Testis (tissue), 5 donors: ENCODE measurements around the gene RASSF7. TPM values are rescaled to one million over a fixed set of nuclear protein-coding genes. Genes with fewer than 3 reads are reported as not detected.

ENCODE experiments used
- DNase-seq: peaks from one replicate; pipeline ENCODE4 v3.0.0-alpha.2; 2019
- H3K27ac ChIP-seq, 2 donors: fragments of 200-600 bp; sonication (generic); one replicate each; pipeline ENCODE4 v1.5.1; 2019
- H3K27me3 ChIP-seq: fragments of 200-600 bp; sonication (generic); one replicate; pipeline ENCODE4 v1.5.1; 2019
- H3K36me3 ChIP-seq: fragments of 200-600 bp; sonication (generic); one replicate; pipeline ENCODE4 v1.5.1; 2017; ENCODE audit warnings: low read depth; ENCODE audit errors: missing control alignments
- H3K4me1 ChIP-seq: fragments of 200-600 bp; sonication (generic); one replicate; pipeline ENCODE4 v1.5.1; 2019
- H3K4me3 ChIP-seq, 2 donors: fragments of 200-600 bp; sonication (generic); one replicate each; pipeline ENCODE4 v1.5.1; 2017 to 2019
- H3K9me3 ChIP-seq: fragments of 200-600 bp; sonication (generic); one replicate; pipeline ENCODE4 v1.5.1; 2017
- CTCF ChIP-seq, 3 experiments: fragments of 450-650 bp in 2 of 3; fragments of 200-600 bp in 1 of 3; sonication (generic) in 1 of 3; IDR thresholded peaks; one replicate each; pipeline ENCODE4 v1.5.1; 2016 to 2019; ENCODE audit warnings: antibody characterized with exemption in 3 of 3, mild to moderate bottlenecking in 2 of 3, moderate library complexity in 1 of 3
- POLR2A ChIP-seq: fragments of 450-650 bp; IDR thresholded peaks from one replicate; pipeline ENCODE4 v1.6.1; 2017; ENCODE audit warnings: antibody characterized with exemption, mild to moderate bottlenecking, moderate library complexity
- WGBS, 2 donors: methylation state at CpG; one replicate each; pipeline ENCODE4 v1.1.5; 2018; 5-methylcytosine and 5-hydroxymethylcytosine counted together
- intact Hi-C: fragments of 100-400 bp; cut with DNase I; formaldehyde crosslinking; loops from one replicate; pipeline ENCODE4 v1.15.1; 2023; ENCODE audit warnings: low total_unique reads
- long read RNA-seq, 2 donors: transcript quantifications; one replicate each; lab custom pipeline, GENCODE V29; 2026
- polyA plus RNA-seq: library from polyadenylated mRNA; stranded (reverse); fragments of 350-450 nt; fragmentation: Illumina TruSeq; extraction: RNeasy Lipid Tissue Mini Kit (QIAGEN cat#74804); gene quantifications from one replicate; pipeline ENCODE4 v1.2.3, GENCODE V29; 2014; ENCODE audit warnings: low read depth, low replicate concordance; ENCODE audit not compliant: insufficient read depth
- total RNA-seq, 2 donors: library from RNA; depleted of rRNA; stranded (reverse); fragments of >200 nt; gene quantifications; one replicate each; pipeline ENCODE4 v1.2.3, GENCODE V29; 2016

The RASSF7 gene, protein sequence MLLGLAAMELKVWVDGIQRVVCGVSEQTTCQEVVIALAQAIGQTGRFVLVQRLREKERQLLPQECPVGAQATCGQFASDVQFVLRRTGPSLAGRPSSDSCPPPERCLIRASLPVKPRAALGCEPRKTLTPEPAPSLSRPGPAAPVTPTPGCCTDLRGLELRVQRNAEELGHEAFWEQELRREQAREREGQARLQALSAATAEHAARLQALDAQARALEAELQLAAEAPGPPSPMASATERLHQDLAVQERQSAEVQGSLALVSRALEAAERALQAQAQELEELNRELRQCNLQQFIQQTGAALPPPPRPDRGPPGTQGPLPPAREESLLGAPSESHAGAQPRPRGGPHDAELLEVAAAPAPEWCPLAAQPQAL
- total RNA-seq = 10 to 100 TPM; 22.0 to 35.7 TPM
- polyA plus RNA-seq = 13.2 TPM
- long read RNA-seq, donor 1, transcript RASSF7-201 (4 exons, 1,731 nt) = major isoform, 7 of 20 reads
- long read RNA-seq, donor 1, partial matches to known transcripts = 10 of 20 reads
- long read RNA-seq, donor 1, other reads (novel, unspliced or antisense) = 0 of 20 reads
- long read RNA-seq, donor 2, partial matches to known transcripts = 0 of 1 reads
- long read RNA-seq, donor 2, other reads (novel, unspliced or antisense) = 0 of 1 reads

DNA sequence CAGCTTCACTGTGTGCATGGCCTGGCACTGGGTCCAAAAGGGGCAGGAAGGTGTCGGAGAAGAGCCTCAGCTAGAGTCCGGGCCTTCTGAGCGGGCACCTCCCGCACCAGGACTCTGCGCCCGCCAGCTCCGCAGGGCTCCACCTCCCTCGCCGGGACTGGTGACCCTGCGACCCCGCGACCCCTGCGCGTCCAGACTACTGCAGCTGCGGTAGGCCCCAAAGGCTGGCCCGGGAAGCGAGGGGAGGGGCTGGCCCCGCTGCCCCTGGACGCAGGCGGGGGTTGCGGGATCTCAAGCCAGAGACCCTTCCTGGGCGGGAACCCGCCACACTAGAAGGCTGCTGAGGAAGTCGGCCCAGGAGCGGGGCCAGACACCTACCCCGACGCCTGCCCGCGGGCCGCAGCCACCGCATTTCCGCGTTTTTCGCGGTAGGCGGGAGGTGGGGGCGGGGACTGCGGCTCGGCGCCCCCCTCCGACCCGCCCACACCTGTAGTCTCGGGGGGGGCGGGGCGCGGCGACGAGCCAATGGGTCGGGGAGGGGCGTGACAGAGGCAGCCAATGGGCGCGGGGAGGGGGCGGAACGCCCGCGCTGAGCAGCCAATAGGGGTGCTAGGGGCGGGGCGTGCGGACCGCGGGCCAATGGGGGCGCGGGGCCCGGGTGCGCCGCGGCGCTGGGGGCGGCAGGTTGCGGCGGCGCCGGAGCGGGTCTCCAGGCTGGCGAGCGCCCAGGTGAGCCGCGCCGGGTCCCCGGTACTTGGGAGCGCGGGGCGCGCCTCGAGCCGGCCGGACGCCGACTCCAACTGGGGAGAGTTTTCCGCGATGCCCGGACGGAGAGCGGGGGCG lies at the start of gene RASSF7, which contains the start of gene LMNTD2:
TSS of gene RASSF7 (plus strand) at position 666 of the 843 bp plus-strand sequence. CDS start 799 bp downstream, outside the sequence.
TSS of gene LMNTD2 (minus strand) at position 434 of the 843 bp plus-strand sequence. CDS start at position 412, 22 bp downstream.
- Histone ChIP-seq H3K4me1 (no peaks in the 10 kb centered on the region), H3K9me3 (no peaks in the 10 kb centered on the region), H3K27me3 (no peaks in the 10 kb centered on the region), H3K36me3 (no peaks in the 10 kb centered on the region), H3K4me3 (peak within 1 kb of the TSS; percentile 67 to 69), H3K27ac (peak within 1 kb of the TSS in 1 of 2 donors; percentile 19)
- intact Hi-C loops = no loop called here
- TF ChIP-seq POLR2A (no peak), CTCF (IDR thresholded peaks at IDR 0.05) (no peak)
- WGBS, 2 donors = 4% methylated on average over 57 of the region's 95 CpGs; no CpG with 5 or more reads in 1 of the 2 donors
- peak; percentile 94 for DNase-seq

DNA sequence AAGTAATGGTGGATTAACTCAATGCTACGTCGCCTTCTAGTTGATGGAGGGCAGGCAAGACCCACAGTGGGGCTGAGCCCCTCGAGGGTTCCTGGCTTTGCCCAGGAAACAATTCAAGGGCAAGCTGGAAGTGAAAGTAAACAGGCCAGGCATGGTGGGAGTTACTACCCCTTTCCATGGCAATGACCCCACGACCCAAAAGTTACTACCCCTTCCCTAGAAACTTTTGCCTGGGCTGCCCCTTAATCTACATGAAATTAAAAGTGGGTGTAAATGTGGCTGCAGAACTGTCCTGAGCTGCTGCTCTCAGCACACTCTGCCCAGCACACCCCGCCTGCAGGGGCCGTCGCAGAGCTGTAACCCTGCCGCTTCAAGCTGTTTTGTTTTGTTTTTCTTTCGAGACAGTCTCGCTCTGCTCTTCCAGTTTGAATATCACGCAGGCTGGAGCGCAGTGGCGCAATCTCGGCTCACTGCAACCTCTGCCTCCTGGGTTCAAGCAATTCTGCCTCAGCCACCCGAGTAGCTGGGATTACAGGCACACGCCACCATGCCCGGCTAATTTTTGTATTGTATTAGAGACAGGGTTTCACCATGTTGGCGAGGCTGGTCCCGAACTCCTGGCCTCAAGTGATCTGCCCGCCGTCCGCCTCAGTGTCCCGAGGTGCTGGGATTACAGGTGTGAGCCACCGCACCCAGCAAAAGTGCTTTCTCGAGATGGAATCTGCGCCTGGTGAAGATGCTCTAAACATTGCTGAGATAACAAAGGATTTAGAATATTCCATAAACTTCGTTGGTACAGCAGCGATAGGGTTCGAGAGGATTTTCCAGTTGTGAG lies 47.8 kb upstream of the RASSF7 start:
- no peak overlapping the region for H3K4me3 ChIP-seq
- TF ChIP-seq POLR2A = no peak
- TF ChIP-seq CTCF (IDR thresholded peaks at IDR 0.05) = no peak
- no peaks in the 10 kb centered on the region for H3K36me3 ChIP-seq
- DNase-seq = no peak
- 92 to 95% methylated on average over 29 of the region's 29 CpGs for WGBS, 2 donors
- no peaks in the 10 kb centered on the region for H3K27me3 ChIP-seq
- intact Hi-C loops = no loop called here
- peaks cover 2% of the 10 kb centered on the region for H3K4me1 ChIP-seq
- H3K27ac ChIP-seq = no peak overlapping the region
- H3K9me3 ChIP-seq = no peaks in the 10 kb centered on the region

DNA sequence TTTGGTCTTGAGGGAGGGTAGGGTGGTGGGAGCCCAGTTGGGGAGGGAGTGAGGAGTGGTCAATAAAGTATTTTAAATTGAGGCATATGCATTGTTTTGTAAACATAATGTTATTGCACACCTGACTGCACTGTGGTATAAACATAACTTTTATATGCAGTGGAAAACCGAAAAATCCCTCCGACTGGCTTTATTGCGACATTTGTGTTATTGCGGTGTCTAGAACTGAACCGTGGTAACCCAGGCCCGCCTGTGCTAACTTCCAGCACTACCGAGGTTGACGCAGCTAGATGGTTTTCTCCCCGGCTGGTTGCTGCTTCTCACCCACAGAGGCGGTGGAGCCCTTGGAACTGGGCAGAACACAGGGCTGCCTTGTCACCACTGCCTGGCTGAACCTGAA lies 46.2 kb upstream of the RASSF7 start:
- no peaks in the 10 kb centered on the region for H3K9me3 ChIP-seq
- no peaks in the 10 kb centered on the region for H3K36me3 ChIP-seq
- 90 to 93% methylated on average over 10 of the region's 10 CpGs for WGBS, 2 donors
- no peak overlapping the region for H3K4me3 ChIP-seq
- no peaks in the 10 kb centered on the region for H3K27me3 ChIP-seq
- no peaks in the 10 kb centered on the region for H3K4me1 ChIP-seq
- no peak for TF ChIP-seq CTCF (IDR thresholded peaks at IDR 0.05)
- no peak for TF ChIP-seq POLR2A
- intact Hi-C loops = no loop called here
- no peak overlapping the region for H3K27ac ChIP-seq
- no peak for DNase-seq

DNA sequence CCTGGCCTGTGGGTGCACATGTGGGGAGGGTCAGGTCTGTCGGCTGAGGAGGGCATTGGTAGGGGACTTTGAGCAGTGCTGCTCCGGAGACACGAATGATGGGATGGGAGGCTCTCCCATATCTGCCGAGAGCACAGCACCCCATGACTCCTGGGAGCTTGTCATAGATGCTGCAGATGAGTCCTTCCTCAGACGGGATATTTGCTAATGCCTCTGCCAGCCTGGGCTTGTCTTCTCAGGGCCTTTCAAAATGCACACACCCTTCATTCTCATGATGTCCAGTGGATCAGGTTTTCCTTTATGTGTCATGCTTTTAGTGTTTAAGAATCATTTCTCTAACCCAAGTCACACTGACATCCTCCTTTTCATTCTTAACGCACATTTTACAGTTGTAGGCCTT lies 45.6 kb upstream of the RASSF7 start:
- H3K27ac ChIP-seq = no peak overlapping the region
- H3K4me3 ChIP-seq = no peak overlapping the region
- H3K9me3 ChIP-seq = no peaks in the 10 kb centered on the region
- TF ChIP-seq CTCF (IDR thresholded peaks at IDR 0.05) (no peak), POLR2A (no peak)
- intact Hi-C loops = no loop called here
- no peaks in the 10 kb centered on the region for H3K27me3 ChIP-seq
- WGBS, 2 donors = 91 to 97% methylated on average over 6 of the region's 6 CpGs
- no peaks in the 10 kb centered on the region for H3K36me3 ChIP-seq
- no peak for DNase-seq
- H3K4me1 ChIP-seq = no peaks in the 10 kb centered on the region
